Ecto neural progenitor cell (in vitro differentiated cells): ENCODE data around the gene MS4A12.
"Not testable (repeated sequence)": the region's sequence is repeated elsewhere in the genome, so short reads cannot be mapped to it uniquely, and the experiment has no call there.

Experiments
- DNase-seq: peaks from one replicate; pipeline ENCODE4 v3.0.0-alpha.2; 2018; ENCODE audit warnings: low spot score

MS4A12 gene

DNA sequence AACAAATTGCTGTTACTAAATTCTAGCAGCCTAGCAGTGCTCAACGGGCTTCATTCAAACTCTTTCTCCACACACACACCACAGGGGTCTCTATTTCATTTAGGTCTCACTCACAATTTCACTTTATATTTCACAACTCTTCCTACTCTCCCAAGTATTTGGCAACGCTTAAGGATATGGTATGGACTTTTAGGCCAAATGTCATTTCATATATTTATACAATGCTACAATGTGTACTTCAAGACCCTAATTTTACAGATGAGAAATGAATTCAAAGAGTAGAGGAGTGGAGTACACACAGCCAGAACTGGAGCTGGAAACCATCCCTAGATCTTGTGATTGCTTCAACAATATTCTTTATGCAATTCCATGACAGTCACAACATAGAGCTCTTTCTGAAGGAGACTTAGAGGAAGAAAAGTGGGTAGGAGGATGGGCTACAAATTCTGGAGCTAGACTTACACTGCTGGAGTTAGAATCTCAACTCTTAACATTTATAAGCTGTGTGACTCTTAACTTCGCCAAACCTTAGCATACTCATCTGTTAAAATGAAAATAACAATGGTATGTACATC, 20.2 kb downstream of the MS4A12 start:
- DNase-seq = no peak

DNA sequence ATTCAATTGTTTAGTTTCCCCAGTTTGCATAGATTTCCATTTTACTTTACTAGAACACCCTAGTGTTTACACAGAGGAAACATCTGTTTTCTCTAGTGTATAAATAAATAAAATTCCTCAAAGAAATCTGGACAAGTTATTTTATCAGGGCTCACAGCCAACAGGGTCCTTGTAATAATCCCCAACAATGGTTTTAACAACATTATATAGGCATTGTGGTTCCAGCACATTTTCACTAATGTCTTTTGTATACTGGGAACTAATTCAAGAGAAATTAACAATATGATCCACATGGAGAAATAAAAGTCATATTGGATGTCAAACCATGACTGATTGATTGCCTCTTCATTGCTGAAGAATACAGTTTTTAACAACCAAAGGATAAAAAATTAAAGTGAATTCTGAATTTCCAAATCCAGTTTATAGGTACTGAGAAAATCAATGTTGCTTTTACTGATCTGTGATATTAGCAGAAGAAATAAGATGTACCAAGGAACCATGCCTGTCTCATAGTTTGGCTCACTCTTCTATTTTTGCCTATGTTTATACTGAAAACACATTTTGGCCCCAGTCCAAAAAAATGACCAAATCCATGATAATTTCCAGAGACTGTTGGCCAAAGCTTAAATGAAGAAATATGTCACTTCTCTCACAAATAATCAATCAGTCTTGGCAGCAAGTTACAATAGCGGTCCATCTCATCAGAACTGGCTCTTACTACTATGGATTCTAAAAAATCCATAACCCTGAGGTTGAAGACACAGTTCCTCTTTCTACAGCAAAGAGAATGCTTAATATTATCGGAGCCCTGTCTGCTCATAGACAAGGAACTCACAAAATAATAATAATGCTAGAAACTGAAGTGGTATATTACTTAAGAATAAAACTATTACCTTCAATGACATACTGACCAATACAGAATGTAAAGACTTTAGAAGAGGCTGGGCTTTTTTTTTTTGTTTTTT, 21.2 kb downstream of the MS4A12 start:
- DNase-seq = no peak

DNA sequence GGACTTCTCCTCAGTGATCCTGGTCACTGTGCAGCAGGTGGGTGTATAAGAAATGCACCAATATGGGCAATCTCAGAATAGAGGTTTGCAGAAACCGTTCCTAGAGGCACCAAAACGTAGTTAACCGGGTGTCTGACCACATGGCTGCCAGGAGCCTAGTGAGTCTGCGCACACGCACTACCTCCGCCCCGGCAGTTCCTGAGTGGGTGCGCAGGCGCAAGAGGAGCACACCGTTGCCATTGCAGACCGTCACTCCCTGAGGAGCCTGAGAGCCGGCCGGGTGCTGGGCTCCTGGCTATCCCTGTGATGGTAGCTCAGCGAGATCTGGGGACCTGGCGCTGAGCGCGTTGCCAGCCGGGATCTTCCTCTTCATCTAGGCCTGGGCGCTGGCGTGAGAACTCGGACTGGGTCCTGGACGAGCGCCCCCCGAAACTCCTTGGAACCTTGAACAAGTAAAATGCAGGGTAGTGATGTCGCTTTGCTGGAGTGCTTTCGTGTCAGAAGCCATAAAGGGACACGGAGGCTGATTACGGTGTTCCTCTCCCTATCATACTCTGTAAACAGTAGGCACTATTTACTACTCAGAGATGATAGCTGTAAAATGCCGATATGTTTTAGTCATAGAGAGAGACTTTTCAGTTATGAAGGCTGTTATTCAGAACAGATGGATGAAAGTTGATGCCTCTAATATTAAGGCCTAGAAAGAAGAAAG, 22.7 kb downstream of the MS4A12 start, which contains the start of gene MS4A13:
TSS of gene MS4A13 (plus strand) at position 249 of the 712 bp plus-strand sequence. CDS start 2,692 bp downstream, outside the sequence.
- no peak for DNase-seq

DNA sequence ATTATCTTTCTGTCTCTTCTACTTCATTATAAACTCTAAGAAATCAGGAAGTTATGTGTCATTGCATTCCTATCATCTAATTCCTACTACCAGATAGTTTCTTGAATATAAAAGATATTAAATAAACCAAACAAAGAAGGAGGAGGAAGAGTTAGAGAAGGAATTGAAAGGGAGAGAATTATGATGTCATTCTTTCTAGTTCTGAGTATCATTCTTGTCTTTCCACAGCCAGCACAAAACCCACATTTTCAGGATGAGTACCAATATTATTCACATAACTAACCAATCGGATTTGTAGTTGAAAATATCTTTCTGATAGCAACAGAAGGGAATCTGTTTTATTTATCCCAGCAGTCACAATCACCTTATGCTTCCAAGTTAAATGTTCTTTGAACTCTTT, 35.9 kb downstream of the MS4A12 start:
- DNase-seq = no peak

DNA sequence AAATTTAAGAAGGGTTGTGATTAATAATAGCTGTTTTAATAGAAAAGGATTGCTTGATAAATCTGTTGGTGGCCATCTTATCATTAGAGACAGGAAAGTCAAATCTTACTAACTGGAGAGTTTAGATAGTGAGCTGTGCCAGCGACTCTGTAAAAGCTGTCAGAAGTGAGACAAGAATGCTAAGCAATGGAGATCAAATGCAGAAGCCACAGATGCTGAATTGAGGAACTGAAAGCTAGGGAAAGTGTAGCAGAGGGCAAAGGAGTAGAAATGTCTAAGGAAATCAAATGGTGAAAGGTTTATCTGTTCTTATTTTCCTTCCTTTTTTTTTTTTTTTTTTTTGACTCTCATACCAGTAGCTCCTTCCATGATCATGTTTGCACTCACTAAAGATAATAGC, 36.4 kb downstream of the MS4A12 start:
- no peak for DNase-seq

DNA sequence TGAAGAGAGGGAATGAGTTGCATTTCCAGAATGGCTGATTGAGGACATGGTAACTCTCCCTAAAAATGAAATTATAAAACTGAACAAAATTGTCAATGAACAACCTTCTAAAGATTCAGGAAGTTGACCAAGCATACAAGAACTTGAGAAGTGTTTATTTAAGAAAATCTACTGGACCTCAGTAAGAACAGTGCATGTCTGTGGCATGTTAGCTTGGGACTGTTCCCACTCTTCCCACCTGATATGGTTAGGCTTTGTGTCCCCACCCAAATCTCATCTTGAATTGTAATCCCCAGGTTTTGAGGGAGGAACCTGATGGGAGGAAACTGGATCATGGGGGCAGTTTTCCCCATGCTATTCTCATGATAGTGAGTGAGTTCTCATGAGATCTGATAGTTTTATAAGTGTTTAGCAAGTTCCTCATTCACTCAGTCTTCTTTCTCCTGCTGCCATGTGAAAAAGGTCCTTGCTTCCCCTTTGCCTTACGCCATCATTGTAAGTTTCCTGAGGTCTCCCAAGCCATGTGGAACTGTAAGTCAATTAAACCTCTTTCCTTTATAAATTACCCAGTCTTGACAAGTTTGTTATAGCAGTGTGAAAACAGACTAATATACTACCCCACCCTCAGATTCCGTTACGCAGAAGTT, 38.0 kb downstream of the MS4A12 start:
- no peak for DNase-seq

DNA sequence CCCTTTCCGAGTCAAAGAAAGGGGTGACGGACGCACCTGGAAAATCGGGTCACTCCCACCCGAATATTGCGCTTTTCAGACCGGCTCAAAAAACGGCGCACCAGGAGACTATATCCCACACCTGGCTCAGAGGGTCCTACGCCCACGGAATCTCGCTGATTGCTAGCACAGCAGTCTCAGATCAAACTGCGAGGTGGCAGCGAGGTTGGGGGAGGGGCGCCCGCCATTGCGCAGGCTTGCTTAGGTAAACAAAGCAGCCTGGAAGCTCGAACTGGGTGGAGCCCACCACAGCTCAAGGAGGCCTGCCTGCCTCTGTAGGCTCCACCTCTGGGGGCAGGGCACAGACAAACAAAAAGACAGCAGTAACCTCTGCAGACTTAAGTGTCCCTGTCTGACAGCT, 39.8 kb downstream of the MS4A12 start:
- not testable (repeated sequence) for DNase-seq

DNA sequence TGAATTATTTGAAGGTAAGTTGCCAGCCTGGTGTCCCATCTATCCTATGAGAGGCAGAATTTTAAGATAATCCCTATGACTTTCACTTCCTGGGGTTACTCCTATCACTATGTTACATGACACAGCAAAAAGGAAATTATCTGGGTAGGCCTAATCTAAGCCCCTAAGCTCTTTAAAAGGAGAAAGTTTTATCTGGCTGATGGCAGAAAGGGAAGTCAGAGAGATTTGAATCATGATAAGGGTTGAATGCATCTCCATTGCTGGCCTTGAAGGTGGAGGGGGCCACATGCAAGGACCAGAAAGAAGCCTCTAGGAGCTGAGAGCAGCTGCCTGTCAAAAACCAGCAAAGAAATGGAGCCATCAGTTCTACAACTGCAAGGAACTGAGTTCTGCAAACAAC, 46.0 kb downstream of the MS4A12 start:
- DNase-seq = not testable (repeated sequence)

DNA sequence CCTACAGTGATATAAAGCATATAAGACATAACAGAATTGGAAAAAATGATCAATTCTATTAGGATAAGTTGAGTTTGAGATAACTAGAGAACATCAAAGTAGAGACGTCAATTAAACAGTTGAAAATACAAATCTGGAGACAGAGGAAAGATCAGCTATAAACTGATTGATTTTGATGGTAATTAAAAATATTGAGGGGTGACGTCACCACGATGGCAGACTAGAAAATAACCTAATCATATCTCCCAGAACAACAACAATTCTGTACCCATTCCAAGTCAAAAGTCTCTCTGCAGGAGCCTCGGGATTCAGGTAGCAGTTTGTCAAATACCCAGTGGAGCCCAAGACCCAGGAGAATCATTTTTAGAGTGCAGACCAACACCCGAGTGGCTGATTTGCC, 51.5 kb downstream of the MS4A12 start:
- no peak for DNase-seq
